ENCODE measurements around the gene TEPSIN.

DNA sequence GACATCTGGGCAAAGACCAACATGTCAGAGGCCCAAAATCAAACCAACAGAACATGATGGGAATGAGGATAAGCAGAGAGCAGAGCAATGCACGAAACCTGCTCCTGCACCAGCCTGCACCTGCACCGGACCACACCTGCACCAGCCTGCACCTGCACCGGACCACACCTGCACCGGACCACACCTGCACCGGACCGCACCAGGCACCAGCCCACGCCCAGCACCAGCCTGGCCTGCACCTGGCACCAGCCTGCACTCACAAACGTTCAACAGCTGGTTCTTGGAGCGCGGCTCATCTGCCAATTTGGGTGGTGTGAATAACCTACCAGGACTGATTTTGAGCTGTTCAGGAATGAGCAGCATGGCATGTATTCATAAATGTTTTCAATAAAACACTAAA lies 34.3 kb downstream of the TEPSIN start:
- no peak for TF ChIP-seq CTCF (IDR thresholded peaks at IDR 0.05)
- TF ChIP-seq POLR2A (IDR thresholded peaks at IDR 0.05), result no peak

Measured in Peyer's patch (tissue), 4 donors.